Stimulated activated CD8-positive, alpha-beta memory T cell treated with anti-CD3 and anti-CD28 coated beads, Interleukin-15, amount 100 ng/mL, for 48 hours (primary cell): Measurements from ENCODE around the gene ENOX1.

Experiments used
- DNase-seq, 2 donors: peaks; one replicate each; pipeline ENCODE4 v3.0.0-alpha.2; 2020; ENCODE audit warnings: low read depth in 2 of 2

Gene ENOX1

DNA sequence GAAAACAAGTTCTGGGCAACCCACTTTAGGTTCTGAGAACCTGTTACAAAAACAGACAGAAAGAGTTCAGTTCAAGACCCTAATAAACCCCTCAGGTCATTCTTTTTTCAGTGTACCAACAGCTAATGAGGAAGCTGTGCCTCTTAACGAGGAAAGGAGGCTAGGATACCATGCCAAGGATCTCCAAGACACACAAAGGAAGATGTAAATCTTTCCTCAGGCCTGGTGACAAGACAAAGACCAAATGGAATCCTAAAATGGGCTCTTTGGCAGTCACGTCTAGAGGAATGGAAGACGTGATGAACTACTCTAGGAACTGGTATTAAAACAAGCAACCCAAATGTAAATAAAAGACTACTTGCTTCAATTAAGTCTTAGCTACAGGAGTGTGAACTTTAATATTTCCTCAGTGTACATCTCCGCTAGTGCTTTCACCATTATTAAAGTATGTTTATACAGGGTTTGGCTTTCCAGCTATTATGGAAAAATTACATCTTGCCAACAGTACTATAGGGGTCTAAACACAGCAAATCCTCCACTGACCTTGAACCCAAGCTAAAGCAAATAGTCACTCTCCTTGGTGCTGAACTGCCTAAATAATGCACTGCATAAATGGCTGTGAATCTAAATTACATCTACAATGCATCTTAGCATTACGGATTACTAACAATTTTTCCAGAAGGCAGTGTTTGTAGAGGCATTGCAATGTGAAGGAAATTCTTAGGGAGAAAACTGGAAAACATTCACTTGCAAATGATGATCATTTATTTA is 42.3 kb downstream of the ENOX1 start:
- no peak for DNase-seq

DNA sequence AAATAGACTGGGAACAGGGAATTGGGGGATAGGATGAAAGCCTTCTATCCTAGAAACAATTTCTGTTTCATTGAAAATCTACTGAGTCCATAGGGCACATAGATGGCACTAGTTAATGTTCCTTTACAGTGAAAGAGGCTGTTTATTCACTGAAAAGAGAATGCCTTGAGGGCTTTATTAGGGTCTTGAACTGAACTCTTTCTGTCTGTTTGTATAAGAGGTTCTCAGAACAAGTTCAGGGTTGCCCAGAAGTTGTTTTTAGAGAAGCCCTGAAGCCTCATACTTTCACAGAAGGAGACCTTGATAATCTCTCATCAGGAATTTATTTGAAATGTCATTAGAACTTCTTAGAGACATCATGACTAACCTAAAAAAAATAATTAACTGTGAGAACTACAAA is 43.9 kb downstream of the ENOX1 start:
- DNase-seq: no peak

DNA sequence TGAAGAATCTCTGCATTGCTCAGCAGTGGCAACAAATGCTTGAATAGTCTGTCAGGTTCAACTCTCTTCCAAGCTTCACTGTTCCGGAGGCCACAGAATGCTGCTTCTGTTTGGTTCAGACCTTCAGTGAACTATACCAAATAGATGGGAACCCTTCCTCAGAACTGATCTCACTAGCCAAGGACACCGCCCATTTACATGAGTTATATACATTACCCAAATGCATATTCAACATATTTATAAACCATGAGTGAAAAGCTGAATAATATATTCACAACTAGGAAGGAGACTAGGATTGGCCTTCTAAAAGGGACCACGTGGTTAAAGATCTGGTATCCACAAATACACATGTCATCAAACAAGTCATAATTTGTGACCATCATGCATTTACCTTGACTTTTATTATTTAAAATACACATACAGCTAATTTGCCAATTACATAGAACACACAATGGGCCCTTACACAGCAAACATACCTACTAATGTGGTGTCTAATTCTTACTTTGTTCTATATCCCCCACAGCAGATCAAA is 49.3 kb downstream of the ENOX1 start:
- DNase-seq: no peak

DNA sequence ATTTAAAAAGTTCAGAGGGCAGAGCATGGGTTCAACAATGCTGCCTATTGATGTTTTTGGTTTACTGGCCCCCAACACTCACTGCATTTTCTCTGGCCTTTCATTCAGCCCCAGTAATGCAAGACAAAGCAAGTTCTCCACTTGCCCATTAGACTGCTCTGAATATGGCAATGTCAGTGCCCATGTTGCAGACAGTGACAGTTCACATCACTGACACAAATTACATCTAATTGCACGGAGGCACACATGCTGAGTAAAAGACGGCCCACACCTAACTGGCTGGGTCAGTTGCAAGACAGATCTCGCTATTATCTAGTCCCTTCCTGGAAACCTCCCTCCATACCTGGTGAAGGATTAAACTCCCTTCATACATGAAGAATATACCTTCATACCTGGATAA is 54.0 kb downstream of the ENOX1 start:
- DNase-seq: no peak

DNA sequence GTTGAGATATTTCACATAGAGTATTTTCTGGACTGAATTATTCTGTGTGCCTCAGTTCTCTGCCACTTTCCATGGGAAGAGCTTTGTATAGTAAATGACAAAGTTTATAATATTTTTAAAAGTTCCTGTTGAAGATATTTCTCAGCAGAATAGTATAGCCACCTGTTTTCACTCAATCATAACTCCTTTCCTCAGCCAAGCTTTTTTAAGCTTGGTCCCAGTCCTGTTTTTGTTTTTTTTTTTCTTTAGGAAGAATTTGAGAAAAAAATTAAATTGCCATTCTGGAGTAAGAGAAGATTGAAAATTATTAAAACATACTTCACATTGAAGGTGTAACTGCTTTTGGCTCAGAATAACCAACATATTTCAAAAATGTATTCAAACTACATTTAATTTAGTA is 55.5 kb downstream of the ENOX1 start:
- DNase-seq: no peak

DNA sequence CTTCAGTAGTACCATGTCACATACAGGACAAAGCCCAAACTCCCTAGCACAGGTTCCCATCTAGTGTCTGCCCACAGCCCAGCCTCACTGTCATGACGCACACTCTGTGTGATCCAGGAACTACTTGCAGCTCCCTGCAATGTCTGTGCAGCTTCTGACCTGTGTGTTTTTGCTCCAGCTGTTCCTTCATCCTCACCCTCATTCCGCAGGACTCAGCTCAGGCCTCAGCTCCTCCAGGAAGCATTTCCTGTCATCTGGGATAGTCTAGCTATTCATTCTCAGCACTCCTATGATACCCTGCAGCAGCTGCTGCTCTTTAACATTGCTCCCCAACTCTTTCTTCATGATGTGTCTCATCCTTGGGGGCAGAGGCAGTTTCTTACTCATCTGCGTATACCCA is 56.1 kb downstream of the ENOX1 start:
- DNase-seq: no peak

DNA sequence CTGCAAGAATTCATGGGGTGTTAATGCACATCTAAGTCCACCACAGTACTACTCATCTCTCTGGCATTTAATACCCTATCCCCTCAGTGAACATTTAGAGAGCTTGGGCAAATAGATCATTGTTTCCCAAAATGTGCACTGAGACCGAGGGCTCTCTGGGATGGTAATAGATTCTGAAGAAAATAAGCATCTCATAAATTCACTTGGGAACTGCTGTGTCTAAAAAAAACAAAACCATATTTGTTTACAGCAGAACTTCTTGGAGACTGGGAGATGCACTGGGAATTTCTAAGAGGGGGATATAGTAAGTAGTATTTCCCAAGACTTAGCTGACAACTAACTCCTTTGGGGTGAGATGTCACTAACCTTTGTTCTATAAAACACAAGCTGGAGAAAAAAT is 58.4 kb downstream of the ENOX1 start:
- no peak for DNase-seq

DNA sequence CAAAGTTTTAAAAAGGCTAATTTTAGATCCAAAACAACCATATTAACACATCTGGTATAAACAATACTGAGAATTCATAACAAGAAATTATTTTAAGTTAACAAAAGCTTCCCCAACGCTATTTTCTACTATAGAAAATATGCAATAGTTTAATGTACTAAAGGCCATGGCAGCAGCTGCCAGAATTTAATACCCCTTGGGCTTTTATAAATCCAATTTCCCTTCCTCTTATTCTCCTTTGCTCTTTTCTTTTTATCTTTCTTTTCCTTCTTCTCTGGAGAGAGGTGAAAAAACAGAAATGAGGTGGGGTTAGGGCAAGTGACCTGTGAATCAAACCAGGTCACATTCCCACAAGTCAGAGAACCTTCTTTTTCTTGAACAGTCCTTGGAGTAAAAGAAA is 58.9 kb downstream of the ENOX1 start:
- no peak for DNase-seq

DNA sequence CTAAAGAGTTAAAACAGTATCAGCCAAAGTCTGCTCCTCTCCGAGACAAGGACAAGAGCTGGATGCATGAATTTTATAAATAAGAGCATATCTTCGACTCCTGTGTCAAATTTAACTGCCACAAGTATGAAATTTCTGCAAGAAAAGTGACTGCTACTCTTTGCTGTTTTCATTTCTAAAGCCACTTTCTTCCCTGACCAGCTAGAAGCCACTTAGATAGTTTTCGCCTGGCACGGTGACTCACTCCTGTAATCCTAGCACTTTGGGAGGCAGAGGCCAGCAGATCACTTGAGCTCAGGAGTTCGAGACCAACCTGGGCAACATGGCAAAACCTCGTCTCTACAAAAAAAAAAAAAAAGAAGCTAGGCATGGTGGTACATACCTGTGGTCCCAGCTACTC is 61.3 kb downstream of the ENOX1 start:
- DNase-seq: no peak

DNA sequence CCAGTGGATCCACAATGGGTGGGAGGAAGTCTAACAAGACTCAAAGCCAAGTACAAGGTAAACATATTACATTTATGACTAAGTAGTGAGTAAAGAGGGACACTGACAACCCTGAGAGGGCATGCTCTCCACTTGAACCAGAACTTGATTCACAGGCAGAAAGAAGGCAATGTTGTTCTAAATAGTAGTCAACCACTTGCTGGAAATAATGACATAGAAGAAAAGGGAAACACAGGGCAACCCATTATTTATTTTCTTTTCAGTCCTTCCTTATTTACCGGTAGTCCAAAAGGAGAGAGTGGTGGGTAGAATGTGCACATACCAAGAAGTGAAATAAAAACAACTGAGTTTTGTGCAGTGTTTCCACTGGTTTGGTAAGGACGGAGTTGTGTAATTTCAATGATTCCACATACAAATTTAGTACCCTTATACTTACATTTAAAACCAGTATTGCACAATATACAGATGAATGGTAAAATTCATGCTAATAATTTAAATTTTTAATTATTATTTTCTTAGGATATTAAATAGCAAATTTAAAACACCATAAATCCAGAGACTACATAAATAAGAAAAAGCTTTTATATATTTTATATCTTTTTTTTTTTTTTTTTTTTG is 65.9 kb downstream of the ENOX1 start:
- no peak for DNase-seq

DNA sequence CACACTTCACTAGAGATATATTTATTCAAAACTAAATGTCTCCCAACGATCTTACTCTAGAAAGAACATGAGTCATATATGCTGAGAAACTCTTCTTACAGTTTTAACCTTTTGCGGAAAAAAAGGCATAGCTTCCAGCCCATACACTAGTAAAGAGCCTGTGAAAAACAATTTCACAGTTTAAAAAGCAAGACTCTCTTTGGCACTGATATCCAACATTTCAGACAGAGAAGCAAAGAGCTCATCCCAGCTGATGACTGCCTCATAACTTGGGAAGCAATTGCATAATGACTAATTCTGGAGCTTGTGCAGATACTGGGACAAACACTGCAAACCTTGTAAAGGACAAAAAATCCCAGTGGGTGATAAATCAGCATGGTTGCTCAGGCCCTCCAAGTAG is 88.0 kb downstream of the ENOX1 start:
- DNase-seq: no peak

DNA sequence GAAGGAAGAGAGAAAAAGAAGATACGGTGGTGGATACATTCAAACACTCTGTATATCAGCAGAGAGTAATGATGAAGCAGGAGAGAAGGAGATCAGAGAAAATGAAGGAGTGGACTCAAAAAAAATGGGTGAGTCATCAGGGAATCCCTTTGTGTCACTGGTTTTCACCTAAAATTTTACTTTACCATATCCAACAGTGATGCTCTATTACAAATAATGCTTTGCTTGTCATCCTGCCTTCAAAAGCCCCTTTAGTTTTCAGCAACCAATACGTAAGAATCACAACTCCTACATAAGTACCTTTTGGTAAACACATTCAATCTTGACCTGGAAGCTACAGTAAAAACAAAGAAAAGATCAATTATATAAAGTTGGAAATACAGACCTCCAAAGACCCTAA is 88.8 kb downstream of the ENOX1 start:
- no peak for DNase-seq

DNA sequence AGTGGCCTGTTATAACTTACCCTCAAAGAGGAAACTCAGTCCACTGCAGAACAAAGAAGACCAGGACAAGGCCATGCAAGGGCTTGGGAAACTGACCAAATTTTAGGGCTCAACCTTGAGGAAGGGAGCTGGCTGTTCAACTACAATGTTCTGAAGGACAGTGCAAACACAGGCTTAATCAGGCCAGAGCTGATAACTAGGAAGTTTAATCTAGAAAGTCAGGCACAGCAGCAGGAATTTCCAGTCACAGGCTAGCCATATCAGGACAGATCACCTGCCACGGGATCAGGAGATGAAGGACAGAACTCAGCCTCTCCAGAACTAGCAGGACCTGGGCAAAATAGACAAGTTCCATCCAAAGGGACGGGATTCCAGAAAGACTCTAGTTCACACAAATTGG is 89.4 kb downstream of the ENOX1 start:
- DNase-seq: no peak

DNA sequence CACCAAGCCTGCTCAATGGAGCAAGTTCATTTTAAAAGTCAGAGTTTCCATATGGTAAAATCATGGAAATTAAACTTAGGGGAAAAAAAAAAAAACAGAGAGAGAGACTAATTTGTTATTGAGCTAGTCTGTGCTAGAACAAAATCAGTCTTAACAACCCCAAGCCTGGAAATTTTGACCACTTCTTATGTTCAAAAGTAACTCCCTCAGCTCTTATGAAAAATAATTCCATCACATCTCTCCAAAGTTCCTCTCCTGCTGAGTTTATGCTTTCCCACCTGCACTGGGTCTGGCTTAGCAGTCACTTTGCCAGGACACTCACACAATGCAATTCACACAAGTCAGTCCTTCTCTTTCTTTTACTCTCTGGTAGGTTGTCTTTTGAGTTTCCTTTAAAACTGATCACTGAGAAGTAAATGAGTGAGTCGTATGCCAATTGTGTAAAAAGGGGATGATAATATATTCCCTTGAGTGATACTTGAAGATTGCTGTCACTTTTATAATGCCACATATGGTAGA is 92.6 kb downstream of the ENOX1 start:
- no peak for DNase-seq

DNA sequence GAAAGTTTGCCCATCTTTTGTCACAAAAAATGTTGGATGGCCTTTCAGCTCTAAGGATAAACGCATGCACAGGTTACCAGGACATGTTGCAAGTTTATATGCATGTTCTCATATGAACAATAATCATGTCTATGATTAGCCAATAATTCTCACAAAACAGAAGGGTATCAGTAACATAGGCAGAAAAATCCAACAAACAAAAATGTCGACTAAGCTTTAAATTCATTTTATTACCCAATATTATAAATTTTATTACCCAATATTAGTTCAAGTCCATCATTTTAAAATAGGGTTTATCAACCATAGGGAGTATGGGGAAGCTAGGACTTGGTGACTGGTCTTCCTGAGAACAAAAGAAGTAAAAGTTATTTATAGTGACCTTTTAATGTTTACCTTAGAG is 93.1 kb downstream of the ENOX1 start:
- DNase-seq: no peak

DNA sequence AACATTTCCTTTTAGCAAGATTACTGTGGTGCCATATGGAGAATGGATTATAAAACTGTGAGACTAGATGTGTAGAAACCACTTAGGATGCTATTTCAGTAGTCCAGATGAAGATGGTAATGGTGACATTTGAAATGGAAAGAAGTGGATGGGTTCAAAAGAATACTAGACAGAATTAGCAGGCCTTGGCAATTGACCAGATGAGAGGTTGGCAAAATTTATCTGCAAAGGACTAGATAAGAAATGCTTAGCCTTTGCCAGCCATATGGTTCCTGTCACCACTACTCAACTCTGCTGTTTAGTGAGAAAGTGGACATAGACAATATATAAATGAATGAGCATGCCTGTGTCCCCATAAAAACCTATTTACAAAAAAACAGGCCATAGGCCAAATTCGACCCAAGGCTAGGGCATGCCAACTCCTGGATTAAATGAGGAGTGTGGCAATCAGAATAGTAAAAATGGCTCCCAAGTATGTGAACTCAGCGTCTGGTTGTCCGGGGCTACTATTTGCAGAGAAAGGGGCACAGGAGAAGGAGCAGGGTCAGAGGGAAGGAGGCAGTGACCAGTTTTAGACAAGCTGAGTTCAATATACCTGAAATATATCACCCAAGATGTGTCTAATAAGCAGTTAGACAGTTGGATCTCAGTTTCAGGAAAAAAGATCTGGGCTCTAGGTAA is 98.4 kb downstream of the ENOX1 start:
- no peak for DNase-seq

DNA sequence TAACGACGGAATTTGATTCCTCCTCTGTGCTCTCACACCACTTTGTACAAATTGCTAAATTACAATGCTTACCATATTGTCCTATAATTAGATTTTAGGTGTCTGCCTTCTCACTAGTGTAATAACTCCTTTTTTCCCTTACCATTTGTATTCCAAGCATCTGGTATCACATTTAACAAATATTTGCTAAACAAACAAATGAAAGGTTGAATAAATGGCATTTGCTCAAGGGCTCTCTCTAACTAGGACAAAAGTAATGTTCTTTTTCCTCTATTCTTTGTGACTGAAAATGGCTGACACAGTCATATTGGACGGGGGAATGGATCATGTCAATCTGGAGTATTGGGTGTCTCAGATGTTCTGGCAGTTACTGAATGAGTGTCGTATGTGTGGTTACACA is 99.7 kb downstream of the ENOX1 start:
- no peak for DNase-seq

DNA sequence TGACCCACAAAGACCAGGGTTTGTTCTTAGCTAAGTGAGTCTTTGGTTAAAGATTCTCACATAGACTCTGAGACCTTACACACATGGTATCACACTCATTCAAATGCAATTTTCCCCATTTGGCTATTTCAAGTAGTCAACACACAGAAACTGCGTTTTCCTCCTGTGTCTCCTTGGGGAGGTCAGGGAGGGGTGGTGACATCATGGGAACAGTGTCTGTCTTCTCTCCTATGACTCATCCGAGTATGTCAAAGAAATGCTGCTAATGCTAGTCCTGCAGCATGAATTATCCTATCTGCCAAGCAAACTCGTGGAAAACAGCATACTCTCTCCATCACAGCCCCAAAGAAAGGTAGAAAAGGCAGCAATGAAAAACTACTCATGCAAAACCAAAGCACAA is 100.2 kb downstream of the ENOX1 start:
- no peak for DNase-seq

DNA sequence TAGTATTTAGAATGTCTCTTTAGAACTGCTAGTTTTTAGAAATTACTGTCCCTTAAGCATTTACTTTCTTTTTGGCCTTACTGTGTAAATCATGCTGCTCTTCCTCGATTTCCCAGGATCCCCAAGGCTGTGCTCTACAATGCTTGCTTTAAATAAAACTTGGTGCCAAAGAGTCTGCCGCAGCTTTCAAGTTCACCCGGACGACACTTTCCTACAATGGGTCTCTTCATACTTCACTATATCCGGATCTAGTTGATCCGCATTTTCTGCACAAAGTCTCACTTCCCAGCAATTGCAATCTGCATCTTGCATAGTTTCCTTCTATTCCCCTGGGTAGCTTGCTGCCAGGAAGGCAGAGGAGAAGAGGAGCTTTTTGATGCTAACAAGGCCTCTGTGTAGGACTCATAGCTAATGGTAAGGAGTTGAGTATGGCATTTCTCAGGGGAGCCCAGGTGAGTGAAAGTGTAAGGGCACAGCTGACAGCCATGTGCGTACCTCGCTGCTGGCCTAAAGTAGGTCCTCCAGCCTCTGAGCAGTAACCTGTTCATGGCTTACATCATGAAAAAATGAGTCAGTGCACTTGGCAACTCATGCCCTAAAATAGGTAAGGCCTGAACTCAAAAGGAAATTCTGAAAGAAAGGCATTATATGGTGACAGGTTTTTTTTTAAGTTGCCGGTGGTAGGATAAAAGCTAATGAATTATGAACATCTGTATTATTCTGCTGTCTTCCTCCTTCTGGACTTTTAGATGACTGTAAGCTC is 101.6 kb downstream of the ENOX1 start:
- DNase-seq: no peak

DNA sequence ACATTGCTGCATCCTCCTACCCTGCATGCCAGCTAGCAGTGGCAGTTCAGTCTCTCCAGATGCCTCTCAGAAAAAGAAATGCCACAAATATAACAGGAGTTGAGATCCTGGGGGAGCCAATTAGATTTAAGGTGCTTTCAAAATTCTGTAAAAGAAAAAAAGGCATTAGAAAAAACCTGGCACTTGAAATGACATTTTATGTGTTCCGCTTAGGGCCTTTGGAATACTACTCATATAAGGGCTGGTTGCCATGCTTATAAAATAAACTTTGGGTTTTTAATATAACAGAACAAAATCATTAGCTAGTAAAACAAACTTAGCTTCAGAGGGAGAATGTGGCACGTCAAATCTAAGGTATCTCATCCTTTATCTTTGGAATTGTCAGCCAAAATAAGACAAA is 104.1 kb downstream of the ENOX1 start:
- no peak for DNase-seq

DNA sequence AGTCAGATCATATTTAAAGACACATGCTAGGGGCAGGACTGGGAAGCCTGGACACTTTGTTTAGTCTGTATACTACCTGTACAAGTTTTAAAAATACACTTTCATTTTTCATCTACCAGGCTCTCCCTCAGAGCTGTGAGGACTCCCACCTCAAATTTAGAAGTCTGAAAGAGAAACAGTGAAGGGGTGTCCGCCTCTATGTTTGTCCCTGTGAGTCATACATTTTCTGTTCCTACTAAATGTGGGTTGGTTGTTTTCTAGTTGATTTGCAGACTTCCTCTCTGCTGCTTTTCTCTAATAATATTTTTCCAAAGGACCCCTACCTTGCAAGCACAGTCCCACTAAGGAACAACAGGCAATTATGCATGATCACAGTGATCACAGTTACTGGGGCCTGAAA is 110.5 kb downstream of the ENOX1 start:
- no peak for DNase-seq

DNA sequence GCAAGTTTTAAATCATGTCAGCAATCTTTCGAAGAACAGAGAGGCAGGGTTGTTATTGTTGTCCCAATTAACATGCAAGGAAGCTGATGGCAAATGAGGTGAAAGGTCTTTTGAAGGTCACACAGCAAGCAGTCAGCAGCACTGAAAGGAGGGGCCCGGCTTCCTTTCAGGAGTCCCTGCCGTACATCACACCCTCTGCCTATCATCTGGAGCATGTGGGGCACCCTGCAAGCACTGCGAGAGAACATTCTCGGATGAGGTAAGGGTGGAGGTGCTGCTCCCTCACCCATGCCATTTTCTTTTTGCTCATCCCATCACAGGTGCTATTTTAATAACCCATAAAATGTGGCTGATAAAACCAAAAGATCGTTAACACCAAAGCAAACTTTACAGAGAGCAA is 111.2 kb downstream of the ENOX1 start:
- DNase-seq: no peak
